ENCODE data around the gene MYRF. TPM values are rescaled to one million over a fixed set of nuclear protein-coding genes. Genes with fewer than 3 reads are reported as not detected.

Gene MYRF
- total and polyA plus RNA-seq, 2 donors (not counting 1 experiment from before 2014, with no cell fraction given), result 0.27 to 0.34 TPM

DNA sequence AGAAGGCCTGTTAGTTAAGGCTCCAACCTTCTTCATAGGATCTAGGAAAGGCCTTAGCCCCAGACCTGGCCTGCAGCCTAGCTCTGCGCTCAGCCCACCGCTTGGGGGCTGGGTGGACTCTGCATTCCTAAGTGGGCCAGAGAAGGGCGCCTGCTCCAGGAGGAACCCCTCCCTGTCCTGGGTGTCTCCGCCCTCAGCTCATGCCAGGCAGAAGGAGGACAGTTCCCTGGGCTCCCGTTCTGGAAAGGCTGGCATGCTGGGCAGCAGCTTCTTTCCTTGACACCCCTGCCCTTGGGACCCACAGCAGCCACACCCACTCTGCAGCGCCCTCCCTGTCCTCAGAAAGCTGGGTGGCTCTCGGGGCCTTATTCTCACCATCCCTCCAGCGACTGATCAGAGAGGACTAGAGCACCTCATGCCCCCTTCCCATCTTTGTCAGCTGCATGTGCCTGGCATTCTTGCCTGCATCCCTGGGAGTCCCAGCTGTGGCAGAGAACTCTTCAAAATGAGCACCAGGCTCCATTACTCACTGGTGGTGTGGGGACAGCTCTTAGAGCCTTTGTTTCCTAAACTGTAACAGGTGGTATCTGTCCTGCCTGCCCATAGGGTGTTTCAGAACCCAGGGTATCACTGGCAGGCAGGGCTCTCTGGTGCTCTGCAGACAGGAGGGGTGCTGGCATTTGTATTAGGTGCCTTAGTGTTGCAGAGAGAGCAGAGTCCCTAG lies 20.3 kb upstream of the MYRF start:
- no peaks in the 10 kb centered on the region for H3K9me3 Mint-ChIP-seq (ENCODE audit: insufficient read depth)
- Histone ChIP-seq H3K79me2 (ENCODE audit: control insufficient read depth, insufficient read depth, low read length) (no peaks in the 10 kb centered on the region), H3K4me3 (ENCODE audit: control extremely low read depth in 1 of 5, extremely low read depth in 1 of 5, insufficient read depth in 1 of 5, low read depth in 2 of 5, low read length in 4 of 5) (no peak overlapping the region), H3K36me3 (replicated peaks in 1 of 2; ENCODE audit: control extremely low read depth in 1 of 2, control insufficient read depth in 1 of 2, extremely low read depth in 1 of 2, insufficient read depth in 2 of 2, low read length in 1 of 2) (no peaks in the 10 kb centered on the region), H2AFZ (ENCODE audit: insufficient read depth, low read depth, low read length, poor library complexity, severe bottlenecking) (no peak overlapping the region), H3K9me3 (ENCODE audit: control extremely low read depth in 1 of 3, control insufficient read depth in 2 of 3, insufficient read depth in 1 of 3, low read length in 2 of 3) (peaks cover 0 to 4% (median 0%) of the 10 kb centered on the region in 3 donors), H4K20me1 (ENCODE audit: control insufficient read depth, insufficient read depth, low read length, poor library complexity, severe bottlenecking) (no peaks in the 10 kb centered on the region), H3K4me1 (ENCODE audit: control insufficient read depth in 2 of 2, insufficient read depth in 2 of 2, low read length in 2 of 2) (peaks cover 0 to 8% of the 10 kb centered on the region in 2 donors), H3K4me2 (replicated peaks; ENCODE audit: low read depth, low read length, poor library complexity, severe bottlenecking) (no peak overlapping the region), H3K27me3 (replicated peaks in 1 of 4; ENCODE audit: control extremely low read depth in 1 of 4, control insufficient read depth in 3 of 4, insufficient read depth in 4 of 4, low read length in 3 of 4) (no peaks in the 10 kb centered on the region), H3K9ac (ENCODE audit: low read length) (no peak overlapping the region), H3K27ac (ENCODE audit: low read length in 2 of 2) (no peak overlapping the region)
- POLR2A ChIA-PET, result no interaction called here
- H3K27ac Mint-ChIP-seq, result no peak overlapping the region
- CTCF ChIA-PET, result no interaction called here
- ATAC-seq (ENCODE audit: low read depth), result no peak
- H3K4me1 Mint-ChIP-seq, result peaks cover 2% of the 10 kb centered on the region
- WGBS (ENCODE audit: insufficient coverage), result 83% methylated on average over 7 of the region's 8 CpGs
- H3K27me3 Mint-ChIP-seq, result peaks cover 4% of the 10 kb centered on the region
- intact Hi-C loops (cut with micrococcal nuclease), result loop anchor here (2.0 kb wide), 1 partner anchor 253 kb away; no protein-coding TSS in a partner anchor
- TF ChIP-seq EZH2 (IDR thresholded peaks at IDR 0.05; ENCODE audit: borderline replicate concordance, insufficient read depth, low read depth, low read length, poor library complexity, severe bottlenecking), result no peak
- no peak for TF ChIP-seq CTCF (IDR thresholded peaks at IDR 0.05)
- DNase-seq, result no peak
- H3K4me3 Mint-ChIP-seq, result no peak overlapping the region

DNA sequence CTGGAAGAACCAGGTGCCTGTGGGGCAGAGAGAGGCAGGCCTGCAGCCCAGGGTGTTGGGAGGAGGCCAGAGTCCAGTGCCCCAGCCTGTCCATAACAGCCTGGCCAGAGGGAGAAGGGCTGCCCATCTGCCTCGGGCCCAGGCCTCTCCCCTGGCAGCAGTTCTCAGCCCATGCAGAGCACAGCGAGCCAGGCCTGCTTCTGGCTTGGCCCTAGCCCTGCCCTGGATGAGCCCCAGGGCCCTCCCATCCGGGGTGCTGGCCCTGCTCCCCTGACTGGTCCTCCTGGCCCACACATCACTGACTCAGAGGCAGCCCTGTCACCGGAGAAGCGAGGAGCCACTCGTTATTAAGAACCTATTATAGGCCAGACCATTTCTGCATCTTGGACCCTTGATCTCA lies 19.7 kb upstream of the MYRF start:
- Histone ChIP-seq H3K27ac (ENCODE audit: low read length in 2 of 2) (no peak overlapping the region), H3K4me2 (replicated peaks; ENCODE audit: low read depth, low read length, poor library complexity, severe bottlenecking) (no peak overlapping the region), H3K27me3 (replicated peaks in 1 of 4; ENCODE audit: control extremely low read depth in 1 of 4, control insufficient read depth in 3 of 4, insufficient read depth in 4 of 4, low read length in 3 of 4) (no peaks in the 10 kb centered on the region), H3K79me2 (ENCODE audit: control insufficient read depth, insufficient read depth, low read length) (no peaks in the 10 kb centered on the region), H3K9ac (ENCODE audit: low read length) (no peak overlapping the region), H3K9me3 (ENCODE audit: control extremely low read depth in 1 of 3, control insufficient read depth in 2 of 3, insufficient read depth in 1 of 3, low read length in 2 of 3) (peaks cover 0 to 4% (median 0%) of the 10 kb centered on the region in 3 donors), H2AFZ (ENCODE audit: insufficient read depth, low read depth, low read length, poor library complexity, severe bottlenecking) (no peak overlapping the region), H3K4me1 (ENCODE audit: control insufficient read depth in 2 of 2, insufficient read depth in 2 of 2, low read length in 2 of 2) (peaks cover 0 to 8% of the 10 kb centered on the region in 2 donors), H3K4me3 (ENCODE audit: control extremely low read depth in 1 of 5, extremely low read depth in 1 of 5, insufficient read depth in 1 of 5, low read depth in 2 of 5, low read length in 4 of 5) (no peak overlapping the region), H4K20me1 (ENCODE audit: control insufficient read depth, insufficient read depth, low read length, poor library complexity, severe bottlenecking) (no peaks in the 10 kb centered on the region), H3K36me3 (replicated peaks in 1 of 2; ENCODE audit: control extremely low read depth in 1 of 2, control insufficient read depth in 1 of 2, extremely low read depth in 1 of 2, insufficient read depth in 2 of 2, low read length in 1 of 2) (no peaks in the 10 kb centered on the region)
- ChIA-PET POLR2A (no interaction called here), CTCF (interaction anchor here (0.7 to 2.1 kb wide), 10 partner anchors 9 to 377 kb away, joined by 3 to 11 read pairs (median 4); no protein-coding TSS in a partner anchor)
- Mint-ChIP-seq H3K27ac (no peak overlapping the region), H3K4me1 (peaks cover 2% of the 10 kb centered on the region), H3K27me3 (peaks cover 4% of the 10 kb centered on the region), H3K4me3 (no peak overlapping the region), H3K9me3 (ENCODE audit: insufficient read depth) (no peaks in the 10 kb centered on the region)
- WGBS (ENCODE audit: insufficient coverage), result 78% methylated on average over 6 of the region's 6 CpGs
- intact Hi-C loops (cut with micrococcal nuclease), result loop anchor here (2.0 kb wide), 1 partner anchor 254 kb away; no protein-coding TSS in a partner anchor
- no peak for ATAC-seq (ENCODE audit: low read depth)
- TF ChIP-seq EZH2 (IDR thresholded peaks at IDR 0.05; ENCODE audit: borderline replicate concordance, insufficient read depth, low read depth, low read length, poor library complexity, severe bottlenecking), result no peak
- TF ChIP-seq CTCF (IDR thresholded peaks at IDR 0.05), result no peak
- DNase-seq, result no peak

Data from B cell (primary cell).